ENCODE results near the gene CDK5RAP2. TPM values are rescaled to one million over a fixed set of nuclear protein-coding genes. Genes with fewer than 3 reads are reported as not detected.
A peak's percentile ranks its signal among the peaks of the same experiment; 100 is the strongest.

Gene CDK5RAP2
- total RNA-seq, 1 experiment from 2014 or later = 24.2 TPM

- DNase-seq (ENCODE audit: low spot score) = peak; percentile 83
Measured at GRCh38 chr9:120402741-120403542, 177.0 kb downstream of the CDK5RAP2 start.

GRCh38 chr9:120399940-120400339 lies 180.0 kb downstream of the CDK5RAP2 start:
- no peak for DNase-seq (ENCODE audit: low spot score)

- no peak for DNase-seq (ENCODE audit: low spot score)
Measured at GRCh38 chr9:120398286-120398685, 181.7 kb downstream of the CDK5RAP2 start.

- DNase-seq (ENCODE audit: low spot score) = no peak
Measured at GRCh38 chr9:120397453-120397852, 182.5 kb downstream of the CDK5RAP2 start.

GRCh38 chr9:120396931-120397330 lies 183.0 kb downstream of the CDK5RAP2 start:
- no peak for DNase-seq (ENCODE audit: low spot score)

GRCh38 chr9:120396418-120396817 lies 183.5 kb downstream of the CDK5RAP2 start:
- DNase-seq (ENCODE audit: low spot score) = no peak

- DNase-seq (ENCODE audit: low spot score) = no peak
Measured at GRCh38 chr9:120395376-120395775, 184.6 kb downstream of the CDK5RAP2 start.

GRCh38 chr9:120394058-120394669 lies 185.8 kb downstream of the CDK5RAP2 start:
- peak; percentile 84 for DNase-seq (ENCODE audit: low spot score)

GRCh38 chr9:120393386-120394057 lies 186.4 kb downstream of the CDK5RAP2 start:
- DNase-seq (ENCODE audit: low spot score) = peak; percentile 64

GRCh38 chr9:120392711-120393110 lies 187.3 kb downstream of the CDK5RAP2 start:
- no peak for DNase-seq (ENCODE audit: low spot score)

- DNase-seq (ENCODE audit: low spot score) = no peak
Measured at GRCh38 chr9:120392245-120392644, 187.7 kb downstream of the CDK5RAP2 start.

- no peak for DNase-seq (ENCODE audit: low spot score)
Measured at GRCh38 chr9:120391691-120392090, 188.3 kb downstream of the CDK5RAP2 start.

- no peak for DNase-seq (ENCODE audit: low spot score)
Measured at GRCh38 chr9:120390637-120391190, 189.3 kb downstream of the CDK5RAP2 start.

GRCh38 chr9:120389867-120390266 lies 190.1 kb downstream of the CDK5RAP2 start:
- no peak for DNase-seq (ENCODE audit: low spot score)

- DNase-seq (ENCODE audit: low spot score) = no peak
Measured at GRCh38 chr9:120389300-120389699, 190.7 kb downstream of the CDK5RAP2 start.

- DNase-seq (ENCODE audit: low spot score) = no peak
Measured at GRCh38 chr9:120388003-120388855, 191.7 kb downstream of the CDK5RAP2 start.

- no peak for DNase-seq (ENCODE audit: low spot score)
Measured at GRCh38 chr9:120387257-120388002, 192.5 kb downstream of the CDK5RAP2 start.

GRCh38 chr9:120386390-120387131 lies 193.4 kb downstream of the CDK5RAP2 start:
- DNase-seq (ENCODE audit: low spot score) = no peak

GRCh38 chr9:120385606-120386389 lies 194.2 kb downstream of the CDK5RAP2 start:
- DNase-seq (ENCODE audit: low spot score) = no peak

Data from H4 (cell line).